WTC11 (cell line): ENCODE measurements around the gene ROBO1.

Source experiments
- CREM ChIP-seq: sonication (generic); formaldehyde crosslinking; IDR thresholded peaks from 2 replicates; pipeline ENCODE4 v1.8.1; 2022; ENCODE audit warnings: mild to moderate bottlenecking, missing genetic modification reagents, moderate library complexity
- CTCF ChIP-seq: fragments of 200-600 bp; IDR thresholded peaks from 2 replicates; pipeline ENCODE4 v1.8.0; 2022; ENCODE audit warnings: antibody characterized with exemption
- ETV6 ChIP-seq: sonication (generic); formaldehyde crosslinking; IDR thresholded peaks from 2 replicates; pipeline ENCODE4 v1.8.1; 2022; ENCODE audit warnings: mild to moderate bottlenecking, missing genetic modification reagents
- KAT7 ChIP-seq: sonication (generic); formaldehyde crosslinking; IDR thresholded peaks from 2 replicates; pipeline ENCODE4 v1.8.1; 2023; ENCODE audit warnings: missing genetic modification reagents, mild to moderate bottlenecking, borderline replicate concordance
- MAX ChIP-seq: sonication (generic); formaldehyde crosslinking; IDR thresholded peaks from 2 replicates; pipeline ENCODE4 v1.8.0; 2022; ENCODE audit warnings: mild to moderate bottlenecking, missing genetic modification reagents
- OVOL2 ChIP-seq: fragments of 250-450 bp; sonication (Bioruptor Pico); IDR thresholded peaks from 2 replicates; pipeline ENCODE4 v1.9.0; 2021; ENCODE audit warnings: mild to moderate bottlenecking, borderline replicate concordance
- RELA ChIP-seq: sonication (generic); formaldehyde crosslinking; IDR thresholded peaks from 2 replicates; pipeline ENCODE4 v1.8.1; 2022; ENCODE audit warnings: missing genetic modification reagents, mild to moderate bottlenecking, borderline replicate concordance
- RORB ChIP-seq: fragments of 250-450 bp; sonication (Bioruptor Pico); IDR thresholded peaks from 2 replicates; pipeline ENCODE4 v1.9.0; 2021; ENCODE audit warnings: mild to moderate bottlenecking
- ZNF121 ChIP-seq: sonication (generic); formaldehyde crosslinking; IDR thresholded peaks from 2 replicates; pipeline ENCODE4 v1.8.0; 2023; ENCODE audit warnings: missing genetic modification reagents
- ZNF532 ChIP-seq: fragments of 250-450 bp; sonication (Bioruptor Pico); IDR thresholded peaks from 2 replicates; pipeline ENCODE4 v1.9.0; 2021; ENCODE audit warnings: mild to moderate bottlenecking, borderline replicate concordance

- TF ChIP-seq CTCF (no peak), ZNF121 (no peak), KAT7 (no peak), OVOL2 (CRISPR knock-in tag) (no peak), CREM (CRISPR knock-in tag) (no peak), RORB (no peak), MAX (no peak), ZNF532 (CRISPR knock-in tag) (no peak), ETV6 (CRISPR knock-in tag) (no peak), RELA (no peak)
Observed at GRCh38 chr3:78967061-78967460, 800.7 kb downstream of the ROBO1 start.
